ENCODE data around the gene C12orf50. TPM values are rescaled to one million over a fixed set of nuclear protein-coding genes. Genes with fewer than 3 reads are reported as not detected.

C12orf50 gene
- total and polyA plus RNA-seq, 2 experiments from 2014 or later, result 0.03 TPM; not detected in 1

- H3K27me3 Mint-ChIP-seq (ENCODE audit: insufficient read depth, low read depth, poor library complexity), result no peaks in the 10 kb centered on the region
- H3K9me3 Mint-ChIP-seq, result no peaks in the 10 kb centered on the region
- no peak for DNase-seq (ENCODE audit: low spot score)
- ATAC-seq, result no peak
- no peaks in the 10 kb centered on the region for H3F3A ChIP-seq (replicated peaks; ENCODE audit: low read depth)
- H3K9me2 ChIP-seq (ENCODE audit: insufficient read depth), result no peaks in the 10 kb centered on the region
- no peak for TF ChIP-seq ETS1 (IDR thresholded peaks at IDR 0.05)
- TF ChIP-seq, protein P1, sequence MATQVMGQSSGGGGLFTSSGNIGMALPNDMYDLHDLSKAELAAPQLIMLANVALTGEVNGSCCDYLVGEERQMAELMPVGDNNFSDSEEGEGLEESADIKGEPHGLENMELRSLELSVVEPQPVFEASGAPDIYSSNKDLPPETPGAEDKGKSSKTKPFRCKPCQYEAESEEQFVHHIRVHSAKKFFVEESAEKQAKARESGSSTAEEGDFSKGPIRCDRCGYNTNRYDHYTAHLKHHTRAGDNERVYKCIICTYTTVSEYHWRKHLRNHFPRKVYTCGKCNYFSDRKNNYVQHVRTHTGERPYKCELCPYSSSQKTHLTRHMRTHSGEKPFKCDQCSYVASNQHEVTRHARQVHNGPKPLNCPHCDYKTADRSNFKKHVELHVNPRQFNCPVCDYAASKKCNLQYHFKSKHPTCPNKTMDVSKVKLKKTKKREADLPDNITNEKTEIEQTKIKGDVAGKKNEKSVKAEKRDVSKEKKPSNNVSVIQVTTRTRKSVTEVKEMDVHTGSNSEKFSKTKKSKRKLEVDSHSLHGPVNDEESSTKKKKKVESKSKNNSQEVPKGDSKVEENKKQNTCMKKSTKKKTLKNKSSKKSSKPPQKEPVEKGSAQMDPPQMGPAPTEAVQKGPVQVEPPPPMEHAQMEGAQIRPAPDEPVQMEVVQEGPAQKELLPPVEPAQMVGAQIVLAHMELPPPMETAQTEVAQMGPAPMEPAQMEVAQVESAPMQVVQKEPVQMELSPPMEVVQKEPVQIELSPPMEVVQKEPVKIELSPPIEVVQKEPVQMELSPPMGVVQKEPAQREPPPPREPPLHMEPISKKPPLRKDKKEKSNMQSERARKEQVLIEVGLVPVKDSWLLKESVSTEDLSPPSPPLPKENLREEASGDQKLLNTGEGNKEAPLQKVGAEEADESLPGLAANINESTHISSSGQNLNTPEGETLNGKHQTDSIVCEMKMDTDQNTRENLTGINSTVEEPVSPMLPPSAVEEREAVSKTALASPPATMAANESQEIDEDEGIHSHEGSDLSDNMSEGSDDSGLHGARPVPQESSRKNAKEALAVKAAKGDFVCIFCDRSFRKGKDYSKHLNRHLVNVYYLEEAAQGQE (IDR thresholded peaks at IDR 0.05; ENCODE audit: unreplicated experiment), result no peak
- no peak for TF ChIP-seq CTCF (conservative IDR thresholded peaks at IDR 0.05; ENCODE audit: low read depth in 2 of 2)
- TF ChIP-seq ZNF114 (CRISPR knock-in tag; IDR thresholded peaks at IDR 0.05), result no peak
- TF ChIP-seq STAT1 (IDR thresholded peaks at IDR 0.05; ENCODE audit: unreplicated experiment), result no peak
- no peak for TF ChIP-seq EZH2phosphoT487 (IDR thresholded peaks at IDR 0.05; ENCODE audit: unreplicated experiment)
- TF ChIP-seq NANOG (IDR thresholded peaks at IDR 0.05; ENCODE audit: borderline replicate concordance), result no peak
- no peak for TF ChIP-seq ZNF462 (CRISPR knock-in tag; IDR thresholded peaks at IDR 0.05)
- TF ChIP-seq CREB1 (CRISPR knock-in tag; IDR thresholded peaks at IDR 0.05; ENCODE audit: low read depth), result no peak
- TF ChIP-seq JUNB (IDR thresholded peaks at IDR 0.05; ENCODE audit: unreplicated experiment), result no peak
- no peak for TF ChIP-seq POLR2AphosphoS5 (IDR thresholded peaks at IDR 0.05; ENCODE audit: low read depth)
- H3K36me3 Mint-ChIP-seq (ENCODE audit: low read depth), result no peaks in the 10 kb centered on the region
- no peaks in the 10 kb centered on the region for H3K4me1 ChIP-seq (ENCODE audit: insufficient read depth)
- H4K20me1 ChIP-seq (replicated peaks; ENCODE audit: insufficient read depth), result no peaks in the 10 kb centered on the region
- no peak overlapping the region for H3K4me2 ChIP-seq
- no peak overlapping the region for H3K27ac Mint-ChIP-seq
- no peak overlapping the region for H3K4me3 ChIP-seq
- H2AFZ ChIP-seq, result no peak overlapping the region
- no peak overlapping the region for H3K4me3 Mint-ChIP-seq
- H3K27ac ChIP-seq (ENCODE audit: low read depth), result no peak overlapping the region
- no peaks in the 10 kb centered on the region for H3K4me1 Mint-ChIP-seq
- no peaks in the 10 kb centered on the region for H3K79me2 ChIP-seq (replicated peaks; ENCODE audit: insufficient read depth)
- H3K27me3 ChIP-seq (ENCODE audit: insufficient read depth), result no peaks in the 10 kb centered on the region
- H3K36me3 ChIP-seq (ENCODE audit: insufficient read depth), result no peaks in the 10 kb centered on the region
Observed at GRCh38 chr12:88063375-88063774, 34.2 kb upstream of the C12orf50 start.
